ENCODE results near the gene OR7C1.
"Not testable (repeated sequence)": the region's sequence is repeated elsewhere in the genome, so short reads cannot be mapped to it uniquely, and the experiment has no call there.

OR7C1 gene

GRCh38 chr19:14835011-14835410 is at the start of gene OR7C1, which contains the start of gene OR7A5:
OR7C1 (minus strand) TSS chr19:14835185; CDS start chr19:14800136, 35,049 bp downstream.
OR7A5 (minus strand) TSS chr19:14835185; CDS start chr19:14828241, 6,944 bp downstream.
- DNase-seq (ENCODE audit: low read depth) = no peak

- DNase-seq (ENCODE audit: low read depth) = no peak
Observed at GRCh38 chr19:14871619-14872230, 36.7 kb upstream of the OR7C1 start.

DNA sequence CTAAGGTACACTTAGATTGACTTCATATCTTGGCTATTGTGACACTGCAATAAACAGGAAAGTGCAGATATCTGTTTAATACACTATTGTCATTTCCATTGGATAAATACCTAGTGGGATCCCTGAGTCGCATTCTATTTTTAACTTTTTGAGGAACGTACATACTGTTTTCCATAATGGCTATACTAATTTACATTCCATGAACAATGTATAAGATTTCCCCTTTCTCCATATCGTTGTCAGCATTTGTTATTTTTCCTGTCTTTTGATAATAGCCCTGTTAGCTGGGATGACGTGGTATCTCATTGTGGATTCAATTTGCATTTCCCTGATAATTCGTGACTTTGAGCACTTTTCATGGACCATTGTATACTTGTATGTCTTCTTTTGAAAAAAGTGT is 33.5 kb upstream of the OR7C1 start:
- no peak for DNase-seq (ENCODE audit: low read depth)

DNA sequence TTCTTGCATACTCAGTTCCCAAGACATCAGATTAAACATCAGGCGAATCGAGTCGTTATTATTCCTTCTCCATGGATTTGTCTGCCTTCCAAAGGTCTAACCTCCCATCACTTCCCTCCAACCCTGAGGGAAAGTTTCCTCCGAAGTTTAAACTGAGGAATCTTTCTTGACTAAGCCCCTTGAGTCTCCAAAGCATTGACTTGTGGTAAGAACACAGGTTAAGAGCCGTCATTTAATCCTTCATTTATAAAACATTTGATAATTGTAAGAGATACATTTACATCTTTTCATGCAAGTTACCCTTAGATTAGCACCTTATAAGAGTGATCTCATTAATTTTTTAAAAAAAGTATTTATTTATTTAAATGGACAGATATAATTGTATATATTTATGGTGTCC is 13.8 kb upstream of the OR7C1 start, which contains the start of gene OR7A10:
Gene OR7A10 (minus strand): TSS at position 101 of the 400 bp plus-strand sequence. CDS start 7,045 bp downstream, outside the sequence.
- DNase-seq (ENCODE audit: low read depth) = no peak

- DNase-seq (ENCODE audit: low read depth) = no peak
Observed at GRCh38 chr19:14843578-14843977, 8.6 kb upstream of the OR7C1 start.

DNA sequence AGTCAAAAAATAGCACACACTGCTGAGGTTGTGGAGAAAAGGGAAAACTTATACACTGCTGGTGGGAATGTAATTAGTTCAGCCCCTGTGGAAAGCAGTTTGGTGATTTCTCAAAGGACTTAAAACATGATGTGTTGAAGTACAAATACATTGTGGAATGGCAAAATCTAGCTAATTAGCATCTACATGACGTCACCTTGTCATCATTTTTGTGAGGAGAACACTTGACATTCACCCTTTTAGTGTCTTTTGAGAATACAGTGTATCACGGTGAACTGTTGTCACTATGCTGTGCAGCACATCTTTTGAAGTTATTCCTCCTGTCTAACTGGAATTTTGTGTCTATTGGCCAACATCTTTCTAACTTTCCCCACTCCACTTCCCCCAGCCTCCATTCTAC is 8.2 kb upstream of the OR7C1 start:
- DNase-seq (ENCODE audit: low read depth) = no peak

DNA sequence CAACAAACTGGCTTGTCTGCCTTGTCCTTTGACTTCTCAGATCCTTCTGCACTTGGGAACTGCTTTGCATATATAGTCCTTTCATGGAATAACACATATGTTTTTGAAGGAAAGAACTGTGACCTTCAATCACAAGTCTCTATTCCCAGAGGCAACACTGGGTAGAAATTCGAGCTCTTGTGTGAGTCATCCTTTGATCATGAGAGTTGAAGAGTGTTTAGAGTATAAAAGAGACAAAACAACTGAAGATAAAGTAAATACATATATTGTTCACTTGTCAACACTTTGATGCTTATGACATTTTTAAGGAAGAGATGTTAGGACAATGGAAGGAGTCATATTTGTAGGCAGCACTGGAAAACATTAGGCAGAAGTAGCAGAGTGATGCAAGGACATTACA is 5.2 kb upstream of the OR7C1 start:
- DNase-seq (ENCODE audit: low read depth) = no peak

DNA sequence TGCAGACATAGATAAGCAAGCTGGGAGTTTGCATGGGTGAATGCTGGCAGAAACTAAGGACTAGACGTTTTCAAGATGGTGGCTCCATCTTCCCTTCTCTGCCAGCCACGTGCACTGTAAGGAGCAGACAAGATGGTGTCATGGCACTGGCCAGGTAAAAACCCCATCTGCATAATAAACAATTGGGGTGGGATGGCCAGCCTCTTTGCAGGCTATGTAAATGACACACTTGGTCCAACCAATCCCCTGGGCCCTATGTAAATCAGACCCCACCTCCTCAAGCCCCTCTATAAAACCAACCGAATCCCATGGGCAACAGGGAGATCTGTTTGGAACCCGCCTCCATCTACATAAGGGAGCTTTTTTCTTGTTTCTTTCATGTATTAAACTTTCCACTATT is 2.4 kb upstream of the OR7C1 start:
- no peak for DNase-seq (ENCODE audit: low read depth)

- no peak for DNase-seq (ENCODE audit: low read depth)
Observed at GRCh38 chr19:14830702-14831101, 4.3 kb downstream of the OR7C1 start.

DNA sequence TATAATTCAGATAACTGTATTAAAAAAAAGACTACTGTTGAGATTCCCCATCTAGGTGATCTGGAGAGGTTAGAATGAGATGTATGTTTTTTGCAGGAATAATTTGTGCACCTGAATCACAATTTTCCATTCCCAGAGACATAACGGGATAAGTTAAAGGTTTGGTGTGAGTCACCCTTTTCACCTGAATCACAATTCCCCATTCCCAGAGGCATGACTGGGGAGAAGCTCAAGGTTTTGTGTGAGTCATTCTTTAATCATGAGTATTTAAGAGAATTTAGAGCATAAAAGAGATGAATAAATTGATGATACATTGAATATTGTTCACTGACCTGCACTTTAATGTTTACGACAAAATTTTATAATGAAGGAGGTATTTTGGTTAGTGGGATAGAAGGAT is 9.0 kb downstream of the OR7C1 start:
- DNase-seq (ENCODE audit: low read depth) = no peak

DNA sequence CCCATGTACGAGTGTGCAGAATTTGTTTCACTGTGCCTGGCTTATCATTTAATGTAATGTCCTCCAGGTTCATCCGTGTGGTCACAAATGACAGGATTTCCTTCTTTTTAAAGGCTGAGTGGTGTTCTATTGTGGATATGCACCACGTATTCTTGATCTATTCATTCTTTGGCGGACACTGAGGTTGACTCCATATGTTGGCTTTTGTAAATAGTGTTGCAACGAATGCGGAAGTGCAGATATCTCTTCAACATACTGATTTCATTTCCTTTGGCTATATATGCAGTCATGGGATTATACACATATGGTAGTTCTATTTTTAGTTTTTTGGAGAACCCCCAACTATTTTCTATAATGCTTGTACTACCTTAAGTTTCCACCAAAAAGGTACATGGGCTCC is 13.0 kb downstream of the OR7C1 start:
- DNase-seq (ENCODE audit: low read depth) = no peak

DNA sequence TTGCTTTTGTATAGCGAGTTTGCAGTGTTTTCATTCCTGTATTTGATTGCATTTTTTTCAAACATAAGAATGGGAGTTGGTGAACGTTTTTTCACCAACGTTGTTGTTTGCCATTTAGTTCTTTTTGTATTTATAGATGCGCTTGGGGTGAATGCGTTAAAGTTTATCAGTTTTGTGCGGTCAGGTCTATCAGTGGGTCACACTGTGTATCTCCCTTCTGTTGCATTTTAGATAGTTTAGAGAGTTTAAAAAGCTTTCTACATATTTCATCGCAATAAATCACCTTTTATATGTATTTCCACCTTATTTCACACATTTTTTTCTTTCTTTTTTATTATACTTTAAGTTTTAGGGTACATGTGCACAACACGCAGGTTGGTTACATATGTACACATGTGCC is 16.4 kb downstream of the OR7C1 start:
- no peak for DNase-seq (ENCODE audit: low read depth)

DNA sequence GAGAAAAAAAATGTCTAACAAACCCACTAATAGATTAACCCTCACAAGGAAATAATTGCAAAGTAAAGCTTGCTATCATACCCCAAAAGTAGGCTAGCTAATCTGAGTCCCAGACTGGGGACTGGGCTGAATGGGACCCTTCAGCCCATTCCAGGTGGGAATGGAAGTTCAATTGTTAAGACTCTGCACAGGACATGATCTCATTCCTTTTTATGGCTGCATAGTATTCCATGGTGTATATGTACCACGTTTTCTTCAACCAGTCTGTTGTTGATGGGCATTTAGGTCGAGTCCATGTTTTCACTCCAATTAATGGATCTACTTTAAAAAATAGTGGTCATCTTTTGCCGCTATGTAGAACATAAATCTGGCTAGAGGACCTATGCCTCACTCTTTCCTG is 17.9 kb downstream of the OR7C1 start:
- DNase-seq (ENCODE audit: low read depth) = no peak

DNA sequence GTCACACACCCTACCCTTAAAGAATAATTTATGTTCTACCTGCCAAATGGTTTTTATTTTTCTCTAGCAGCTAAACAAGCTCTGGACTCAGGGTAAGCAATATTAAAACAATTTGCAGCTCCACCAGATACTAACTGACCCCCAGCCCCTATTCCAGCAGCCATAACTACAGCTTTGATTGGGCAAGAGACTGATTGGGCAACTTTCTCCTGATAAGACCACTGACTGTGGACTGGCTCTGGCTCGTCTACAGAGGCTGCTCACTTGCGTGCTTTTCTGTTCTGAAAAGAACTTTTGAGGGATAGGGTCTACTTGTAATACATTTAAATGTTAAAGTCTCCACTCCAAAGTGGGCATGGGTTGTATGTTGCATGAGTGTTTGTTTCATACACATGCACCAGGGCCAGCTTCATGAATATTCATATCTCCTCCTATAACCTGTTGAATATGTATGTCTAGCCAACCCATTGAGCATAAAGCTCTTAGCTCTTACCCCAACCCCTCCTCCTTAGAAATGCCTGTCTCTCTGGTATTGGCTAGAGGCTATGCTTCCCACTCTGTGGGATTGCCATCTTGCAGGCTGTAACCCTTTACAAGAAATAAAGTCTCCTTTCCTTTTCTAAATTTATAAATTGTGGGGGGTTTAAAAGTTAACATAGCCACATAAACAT is 19.9 kb downstream of the OR7C1 start:
- DNase-seq (ENCODE audit: low read depth) = no peak

DNA sequence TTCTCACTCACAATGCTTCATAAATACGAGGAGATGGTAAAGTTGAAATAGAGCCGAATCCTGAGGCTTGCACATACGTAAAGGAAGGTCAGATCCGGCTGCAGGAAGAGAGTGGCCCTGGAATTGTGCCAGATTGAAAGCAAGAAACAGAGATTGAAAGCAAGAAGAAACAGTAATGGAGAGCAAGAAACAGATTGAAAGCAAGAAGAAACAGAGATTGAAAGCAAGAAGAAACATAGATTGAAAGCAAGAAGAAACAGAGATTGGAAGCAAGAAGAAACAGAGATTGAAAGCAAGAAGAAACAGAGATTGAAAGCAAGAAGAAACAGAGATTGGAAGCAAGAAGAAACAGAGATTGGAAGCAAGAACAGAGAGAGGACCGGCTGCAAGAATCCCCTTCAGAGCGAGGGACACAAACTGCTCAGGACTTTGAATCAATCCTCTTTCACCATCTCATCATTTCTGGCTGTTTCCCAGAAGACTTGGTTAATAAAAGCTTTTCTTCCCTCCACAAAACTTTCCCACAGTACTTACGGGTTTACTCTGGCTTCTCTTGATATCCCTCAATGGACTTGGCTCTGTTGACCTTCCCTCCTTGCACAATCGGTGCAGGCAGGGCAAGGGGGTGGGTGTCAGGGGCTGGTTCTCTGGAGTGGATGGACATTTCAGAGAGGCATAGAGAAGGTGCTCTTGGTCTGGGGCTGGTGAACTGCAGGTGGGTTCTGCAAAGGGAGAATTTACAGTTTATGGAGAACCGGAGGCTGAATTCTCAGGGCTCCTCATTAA is 25.5 kb downstream of the OR7C1 start:
- no peak for DNase-seq (ENCODE audit: low read depth)

DNA sequence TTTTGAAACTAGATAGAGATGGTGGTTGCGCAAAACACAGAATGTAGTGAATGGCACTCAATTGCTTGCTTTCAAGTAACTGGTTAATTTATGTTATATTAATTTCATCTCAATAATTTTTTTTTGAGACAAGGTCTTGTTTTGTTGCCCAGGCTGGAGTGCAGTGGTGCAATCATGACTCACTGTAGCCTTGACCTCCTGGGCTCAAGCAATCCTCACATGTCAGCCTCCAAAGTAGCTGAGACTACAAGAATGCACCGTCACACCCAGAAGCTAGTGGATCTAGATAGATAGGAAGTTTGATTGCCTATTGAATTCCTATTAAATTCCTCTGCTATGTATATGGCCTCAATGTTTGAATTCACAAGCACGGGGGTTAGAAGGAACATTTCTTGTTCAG is 30.2 kb downstream of the OR7C1 start:
- DNase-seq (ENCODE audit: low read depth) = no peak

- no peak for DNase-seq (ENCODE audit: low read depth)
Observed at GRCh38 chr19:14798760-14799159, 36.2 kb downstream of the OR7C1 start.

DNA sequence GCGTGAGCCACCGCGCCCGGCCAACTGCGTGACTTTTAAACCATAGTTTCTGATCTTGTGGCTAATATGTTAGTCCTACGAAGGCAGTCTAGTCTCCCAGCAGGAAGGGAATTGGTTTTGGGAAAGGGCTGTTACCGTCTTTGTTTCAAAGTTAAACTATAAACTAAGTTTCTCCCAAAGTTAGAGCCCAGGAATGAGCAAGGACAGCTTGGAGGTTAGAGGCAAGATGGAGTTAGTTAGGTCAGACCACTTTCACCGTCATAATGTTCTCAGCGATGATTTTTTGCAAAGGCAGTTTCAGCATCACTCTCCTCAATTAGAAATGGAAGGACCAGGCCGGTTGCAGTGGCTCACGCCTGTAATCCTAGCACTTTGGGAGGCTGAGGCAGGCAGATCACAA is 39.0 kb downstream of the OR7C1 start:
- DNase-seq (ENCODE audit: low read depth) = no peak

DNA sequence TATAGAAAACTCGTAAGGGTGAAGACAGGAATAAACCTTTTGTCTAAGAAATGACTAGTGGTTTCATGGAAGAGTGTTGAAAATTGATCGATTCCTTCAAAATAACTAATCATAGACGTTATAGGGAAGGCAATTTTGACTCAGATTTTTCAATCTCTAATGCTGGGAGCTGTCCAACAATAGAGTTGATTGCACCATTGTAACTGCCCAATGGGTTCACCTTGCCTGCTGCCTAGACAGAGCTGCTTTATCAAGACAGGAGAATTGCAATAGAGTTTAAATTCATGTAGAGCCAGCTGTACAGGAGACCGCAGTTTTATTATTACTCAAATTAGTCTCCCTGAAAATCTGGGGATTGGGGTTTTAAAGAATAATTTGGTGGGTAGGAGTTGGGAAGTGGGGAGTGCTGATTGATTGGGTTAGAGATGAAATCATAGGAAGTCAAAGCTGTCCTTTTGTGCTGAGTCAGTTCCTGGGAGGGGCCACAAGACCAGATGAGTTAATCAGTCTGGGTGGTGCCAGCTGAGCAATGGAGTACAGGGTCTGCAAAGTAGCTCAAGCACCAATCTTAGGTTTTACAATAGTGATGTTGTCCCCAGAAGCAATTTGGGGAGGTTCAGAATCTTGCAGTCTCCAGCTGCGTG is 39.8 kb downstream of the OR7C1 start:
- no peak for DNase-seq (ENCODE audit: low read depth)

GRCh38 chr19:14792250-14792649 is 42.7 kb downstream of the OR7C1 start:
- DNase-seq (ENCODE audit: low read depth) = not testable (repeated sequence)

DNA sequence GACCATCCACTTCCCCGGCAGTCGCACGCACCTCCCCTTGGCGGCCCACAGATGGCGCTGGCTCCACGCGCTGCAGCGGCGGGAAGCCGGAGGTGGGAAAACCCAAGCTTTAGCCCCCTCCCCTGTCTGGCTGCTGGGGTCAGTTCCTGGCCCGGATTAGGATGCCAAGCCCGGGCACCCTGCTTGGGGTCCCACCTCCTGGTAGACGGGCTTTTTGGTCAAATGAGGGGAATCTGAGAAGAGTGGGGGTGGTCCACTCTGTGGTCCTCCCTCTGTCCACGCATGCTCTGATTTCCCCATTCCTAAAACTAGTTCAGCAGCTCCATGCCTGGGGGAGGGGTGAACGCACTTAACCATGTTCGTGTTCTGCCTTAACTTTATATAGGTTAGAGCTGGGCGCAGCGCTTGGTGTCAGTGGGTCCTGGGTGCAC is 48.5 kb downstream of the OR7C1 start:
- no peak for DNase-seq (ENCODE audit: low read depth)

GRCh38 chr19:14785102-14785793 is 49.7 kb downstream of the OR7C1 start:
- DNase-seq (ENCODE audit: low read depth) = not testable (repeated sequence)

All from activated T-cell treated with anti-CD3 and anti-CD28 coated beads for 1 hour (primary cell).